CD4-positive, alpha-beta T cell treated with Interleukin-1 beta for 1 hour (primary cell): ENCODE measurements around the gene MSI2.
"Not testable (repeated sequence)": the region's sequence is repeated elsewhere in the genome, so short reads cannot be mapped to it uniquely, and the experiment has no call there.

Source experiments
- DNase-seq, 2 donors: peaks; one replicate each; pipeline ENCODE4 v3.0.0-alpha.2; 2020 to 2022

MSI2 gene

GRCh38 chr17:57255776-57256681 is at the start of gene MSI2:
Gene MSI2, plus strand, starts transcription at chr17:57256523. Its CDS starts 220 bp downstream, at chr17:57256743.
- DNase-seq, result peak; percentile 94

- DNase-seq, result no peak
Observed at GRCh38 chr17:57206928-57207327, 49.4 kb upstream of the MSI2 start.

- no peak for DNase-seq
Observed at GRCh38 chr17:57207396-57207795, 48.9 kb upstream of the MSI2 start.

- DNase-seq, result no peak
Observed at GRCh38 chr17:57210224-57210553, 46.1 kb upstream of the MSI2 start.

DNA sequence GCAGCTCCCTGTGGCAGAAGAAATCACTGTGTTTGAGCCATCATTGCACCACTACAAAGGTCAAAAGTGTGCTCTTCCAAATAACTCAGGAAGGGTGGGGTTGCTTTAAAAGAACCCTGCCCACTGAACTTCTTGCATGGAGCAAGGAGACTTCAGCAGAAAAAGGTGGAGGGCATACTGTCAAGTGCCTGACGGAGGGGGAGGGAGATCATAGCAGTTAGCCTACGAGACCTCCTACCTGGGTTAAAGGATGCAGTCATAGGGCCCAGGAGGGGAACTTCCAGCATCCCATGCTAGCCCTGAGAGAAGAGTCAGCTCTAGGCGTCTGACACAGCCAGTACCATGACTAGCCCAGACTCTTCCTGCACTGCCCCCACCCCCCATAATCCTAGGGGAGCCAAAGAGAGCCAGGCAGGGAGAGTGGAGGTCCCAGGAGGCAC is 45.3 kb upstream of the MSI2 start:
- DNase-seq, result no peak

GRCh38 chr17:57211543-57211942 is 44.8 kb upstream of the MSI2 start:
- no peak for DNase-seq

DNA sequence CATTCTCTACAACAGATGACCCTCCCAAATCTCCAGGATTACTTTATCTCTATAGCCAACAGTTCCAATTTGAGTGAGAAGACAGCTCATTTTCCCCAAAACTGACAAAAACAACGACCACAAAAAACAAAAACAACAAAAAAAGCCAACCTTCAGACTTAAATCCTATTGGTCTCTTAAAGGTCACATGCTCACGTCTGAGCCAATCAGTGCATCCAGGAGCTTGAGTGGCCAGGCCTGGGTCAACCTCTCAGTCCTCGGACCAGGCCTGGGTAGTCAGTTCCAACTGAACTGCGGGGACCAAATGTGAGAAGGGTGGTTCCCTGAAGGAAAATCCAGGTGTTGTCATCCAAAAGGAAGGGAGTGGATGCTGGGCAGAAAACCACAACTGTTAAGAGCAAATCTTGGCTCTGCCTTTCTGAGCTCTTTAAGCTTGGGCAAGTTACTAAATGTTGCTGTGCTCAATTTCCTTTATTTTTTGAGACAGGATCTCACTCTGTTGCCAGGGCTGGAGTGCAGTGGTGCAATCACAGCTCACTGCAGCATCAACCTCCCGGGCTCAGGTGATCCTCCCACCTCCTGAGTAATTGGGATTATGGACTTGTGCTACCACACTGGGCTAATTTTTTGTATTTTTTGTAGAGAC is 43.0 kb upstream of the MSI2 start:
- DNase-seq, result no peak

DNA sequence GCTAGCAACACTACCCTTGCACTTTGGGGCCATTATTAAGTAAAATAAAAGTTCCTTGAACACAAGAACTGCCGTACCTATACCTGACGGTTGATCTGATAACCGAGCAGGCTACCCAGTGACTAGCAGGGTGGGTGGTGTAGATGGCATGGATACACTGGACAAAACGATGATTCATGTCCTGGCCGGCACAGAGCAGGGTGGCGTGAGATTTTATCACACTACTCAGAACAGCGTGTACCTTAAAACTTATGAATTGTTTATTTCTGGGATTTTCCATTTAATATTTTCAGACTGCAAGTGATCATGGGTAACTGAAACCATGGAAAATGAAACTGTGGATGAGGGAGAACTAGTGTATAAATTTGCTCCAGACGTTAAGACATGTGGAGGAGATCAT is 41.0 kb upstream of the MSI2 start:
- no peak for DNase-seq

- no peak for DNase-seq
Observed at GRCh38 chr17:57221366-57222350, 34.7 kb upstream of the MSI2 start.

GRCh38 chr17:57222422-57222821 is 33.9 kb upstream of the MSI2 start:
- not testable (repeated sequence) for DNase-seq

GRCh38 chr17:57225127-57225526 is 31.2 kb upstream of the MSI2 start:
- no peak for DNase-seq

DNA sequence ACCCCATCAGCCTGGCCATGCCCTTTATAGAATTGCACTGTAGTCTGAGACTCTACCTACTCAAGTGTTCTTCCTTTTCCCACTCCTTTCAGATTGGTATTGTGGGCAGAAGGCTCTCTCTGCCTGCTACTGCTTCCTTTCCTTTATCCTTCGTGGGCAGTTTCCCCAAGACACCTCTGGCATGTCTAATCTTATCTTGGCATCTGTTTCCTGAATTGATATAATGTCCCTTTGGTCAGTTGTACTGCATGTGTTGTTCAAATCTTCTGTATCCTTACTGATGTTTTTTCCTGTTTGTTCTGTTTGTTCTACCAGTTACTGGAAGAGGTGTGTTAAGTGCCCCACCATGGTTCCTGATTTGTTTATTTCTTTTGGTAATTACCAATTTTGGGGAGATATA is 29.5 kb upstream of the MSI2 start:
- DNase-seq, result no peak

GRCh38 chr17:57228911-57229310 is 27.4 kb upstream of the MSI2 start:
- DNase-seq, result no peak

GRCh38 chr17:57234061-57234738 is 22.1 kb upstream of the MSI2 start:
- no peak for DNase-seq

DNA sequence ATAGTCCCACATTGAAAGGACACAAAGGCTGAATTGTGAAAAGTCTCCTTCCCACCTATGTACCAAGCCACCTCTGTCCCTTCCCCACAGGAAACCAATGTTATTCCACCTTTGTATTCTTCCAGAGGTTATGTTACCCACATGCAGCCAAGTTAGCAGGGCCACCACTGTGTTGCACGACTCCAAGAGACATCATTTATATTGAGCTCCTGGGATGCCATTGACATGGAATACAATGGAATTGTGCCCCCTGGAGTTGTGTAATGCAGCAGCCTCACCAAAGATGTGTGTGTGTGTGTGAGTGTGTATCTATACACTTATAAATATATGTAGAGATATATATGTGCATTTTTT is 21.6 kb upstream of the MSI2 start:
- no peak for DNase-seq

DNA sequence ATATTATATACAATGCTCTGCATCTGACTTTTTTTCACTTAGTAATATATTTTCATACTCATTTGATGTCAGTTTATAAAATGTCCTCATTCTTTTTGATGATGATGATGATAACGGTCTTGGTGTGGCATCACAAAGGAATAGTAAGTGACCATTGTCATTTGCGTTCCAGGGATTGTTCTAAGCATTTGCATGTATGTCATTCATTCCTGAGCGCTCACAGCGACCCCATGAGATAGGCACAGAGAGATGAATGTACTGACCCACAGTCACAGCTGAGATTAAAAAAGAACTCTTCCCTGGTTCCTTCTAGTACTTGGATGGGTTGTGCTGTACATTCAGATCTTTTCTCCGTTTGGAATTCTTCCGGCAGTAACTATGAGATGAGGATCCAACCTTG is 21.2 kb upstream of the MSI2 start:
- DNase-seq, result no peak

- DNase-seq, result no peak
Observed at GRCh38 chr17:57236686-57237299, 19.5 kb upstream of the MSI2 start.

GRCh38 chr17:57240648-57241047 is 15.7 kb upstream of the MSI2 start:
- DNase-seq, result no peak

- no peak for DNase-seq
Observed at GRCh38 chr17:57242148-57242547, 14.2 kb upstream of the MSI2 start.

DNA sequence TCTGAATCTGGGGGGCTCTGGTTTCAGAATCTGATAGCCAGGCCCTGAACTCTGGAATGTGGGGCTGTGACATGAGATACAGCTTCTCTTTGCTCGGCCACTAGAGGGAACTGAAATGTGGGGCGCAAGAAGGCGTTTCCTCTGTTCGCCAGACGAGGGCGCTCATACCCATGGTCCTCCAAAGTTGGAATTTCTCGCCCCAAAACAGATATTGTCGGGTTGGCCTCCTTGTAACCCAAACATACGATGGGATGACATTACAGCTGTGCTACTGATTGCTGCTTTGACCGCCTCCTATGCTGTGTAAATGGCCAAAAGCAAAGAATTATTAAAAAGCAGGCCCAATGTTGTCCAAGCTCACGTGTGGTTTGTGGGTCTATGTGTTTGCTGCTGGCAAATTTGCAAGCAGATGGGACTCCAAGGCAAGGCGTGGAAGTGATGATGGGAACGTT is 13.1 kb upstream of the MSI2 start:
- peak; percentile 73 to 78 for DNase-seq

- DNase-seq, result no peak
Observed at GRCh38 chr17:57245786-57246185, 10.5 kb upstream of the MSI2 start.

GRCh38 chr17:57246257-57246656 is 10.1 kb upstream of the MSI2 start:
- no peak for DNase-seq
